Measurements from ENCODE around the gene NFYC. TPM values are rescaled to one million over a fixed set of nuclear protein-coding genes. Genes with fewer than 3 reads are reported as not detected.

Gene NFYC
- total RNA-seq, 1 experiment from 2014 or later = 46.5 TPM

DNA sequence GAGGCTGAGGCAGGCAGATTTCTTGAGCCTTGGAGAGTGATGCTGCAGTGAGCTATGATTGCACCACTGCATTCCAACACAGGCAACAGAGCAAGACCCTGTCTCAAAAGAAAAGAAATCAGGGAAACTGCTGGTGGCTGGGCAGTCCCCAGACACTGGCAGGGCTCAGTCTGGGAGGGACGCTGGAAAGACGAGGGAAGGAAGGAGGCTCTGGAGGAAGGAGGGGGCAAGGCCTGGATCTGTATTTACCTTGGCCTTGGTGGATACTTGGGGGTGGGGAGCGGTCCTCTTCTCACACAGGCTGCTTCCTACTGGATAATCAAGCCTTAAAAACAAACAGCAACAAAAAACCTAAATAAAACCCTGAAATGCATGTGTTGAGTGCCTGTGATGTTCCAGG lies 116.5 kb downstream of the NFYC start:
- H3K36me3 Mint-ChIP-seq = no peaks in the 10 kb centered on the region
- H3K27ac Mint-ChIP-seq = no peak overlapping the region; the same call in 1 of the 2 replicates
- no peaks in the 10 kb centered on the region for H3K9me3 Mint-ChIP-seq
- POLR2A ChIA-PET = no interaction called here
- no peaks in the 10 kb centered on the region; the same call in 1 of the 2 replicates for H3K27me3 Mint-ChIP-seq (ENCODE audit: low read depth)
- H3K4me1 Mint-ChIP-seq = peaks cover 24% of the 10 kb centered on the region
- no peak overlapping the region for H3K4me3 Mint-ChIP-seq
- TF ChIP-seq ZNF121 (CRISPR knock-in tag; IDR thresholded peaks at IDR 0.05) = no peak
- TF ChIP-seq NR1H2 (CRISPR knock-in tag; IDR thresholded peaks at IDR 0.05) = no peak
- no peak for TF ChIP-seq IRF1 (CRISPR knock-in tag; IDR thresholded peaks at IDR 0.05)
- no peak for TF ChIP-seq ATF6 (CRISPR knock-in tag; IDR thresholded peaks at IDR 0.05)
- TF ChIP-seq NFYB (CRISPR knock-in tag; conservative IDR thresholded peaks at IDR 0.05; ENCODE audit: low read depth) = no peak
- no peak for TF ChIP-seq MXD4 (CRISPR knock-in tag; IDR thresholded peaks at IDR 0.05; ENCODE audit: borderline replicate concordance)
- TF ChIP-seq GTF2I (CRISPR knock-in tag; conservative IDR thresholded peaks at IDR 0.05) = no peak
- no peak for TF ChIP-seq ZNF263 (CRISPR knock-in tag; IDR thresholded peaks at IDR 0.05; ENCODE audit: low read depth)
- TF ChIP-seq ATF1 (CRISPR knock-in tag; IDR thresholded peaks at IDR 0.05) = no peak
- TF ChIP-seq, protein P1, sequence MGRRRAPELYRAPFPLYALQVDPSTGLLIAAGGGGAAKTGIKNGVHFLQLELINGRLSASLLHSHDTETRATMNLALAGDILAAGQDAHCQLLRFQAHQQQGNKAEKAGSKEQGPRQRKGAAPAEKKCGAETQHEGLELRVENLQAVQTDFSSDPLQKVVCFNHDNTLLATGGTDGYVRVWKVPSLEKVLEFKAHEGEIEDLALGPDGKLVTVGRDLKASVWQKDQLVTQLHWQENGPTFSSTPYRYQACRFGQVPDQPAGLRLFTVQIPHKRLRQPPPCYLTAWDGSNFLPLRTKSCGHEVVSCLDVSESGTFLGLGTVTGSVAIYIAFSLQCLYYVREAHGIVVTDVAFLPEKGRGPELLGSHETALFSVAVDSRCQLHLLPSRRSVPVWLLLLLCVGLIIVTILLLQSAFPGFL (CRISPR knock-in tag; IDR thresholded peaks at IDR 0.05; ENCODE audit: borderline replicate concordance) = no peak
- TF ChIP-seq MYBL2 (CRISPR knock-in tag; IDR thresholded peaks at IDR 0.05) = no peak
- TF ChIP-seq EMX1 (CRISPR knock-in tag; IDR thresholded peaks at IDR 0.05) = no peak
- no peak for TF ChIP-seq NR3C1 (CRISPR knock-in tag; conservative IDR thresholded peaks at IDR 0.05; ENCODE audit: low read depth)
- no peak for TF ChIP-seq ZNF138 (CRISPR knock-in tag; conservative IDR thresholded peaks at IDR 0.05)
- TF ChIP-seq PRRX2 (CRISPR knock-in tag; IDR thresholded peaks at IDR 0.05) = no peak
- TF ChIP-seq, protein P2, sequence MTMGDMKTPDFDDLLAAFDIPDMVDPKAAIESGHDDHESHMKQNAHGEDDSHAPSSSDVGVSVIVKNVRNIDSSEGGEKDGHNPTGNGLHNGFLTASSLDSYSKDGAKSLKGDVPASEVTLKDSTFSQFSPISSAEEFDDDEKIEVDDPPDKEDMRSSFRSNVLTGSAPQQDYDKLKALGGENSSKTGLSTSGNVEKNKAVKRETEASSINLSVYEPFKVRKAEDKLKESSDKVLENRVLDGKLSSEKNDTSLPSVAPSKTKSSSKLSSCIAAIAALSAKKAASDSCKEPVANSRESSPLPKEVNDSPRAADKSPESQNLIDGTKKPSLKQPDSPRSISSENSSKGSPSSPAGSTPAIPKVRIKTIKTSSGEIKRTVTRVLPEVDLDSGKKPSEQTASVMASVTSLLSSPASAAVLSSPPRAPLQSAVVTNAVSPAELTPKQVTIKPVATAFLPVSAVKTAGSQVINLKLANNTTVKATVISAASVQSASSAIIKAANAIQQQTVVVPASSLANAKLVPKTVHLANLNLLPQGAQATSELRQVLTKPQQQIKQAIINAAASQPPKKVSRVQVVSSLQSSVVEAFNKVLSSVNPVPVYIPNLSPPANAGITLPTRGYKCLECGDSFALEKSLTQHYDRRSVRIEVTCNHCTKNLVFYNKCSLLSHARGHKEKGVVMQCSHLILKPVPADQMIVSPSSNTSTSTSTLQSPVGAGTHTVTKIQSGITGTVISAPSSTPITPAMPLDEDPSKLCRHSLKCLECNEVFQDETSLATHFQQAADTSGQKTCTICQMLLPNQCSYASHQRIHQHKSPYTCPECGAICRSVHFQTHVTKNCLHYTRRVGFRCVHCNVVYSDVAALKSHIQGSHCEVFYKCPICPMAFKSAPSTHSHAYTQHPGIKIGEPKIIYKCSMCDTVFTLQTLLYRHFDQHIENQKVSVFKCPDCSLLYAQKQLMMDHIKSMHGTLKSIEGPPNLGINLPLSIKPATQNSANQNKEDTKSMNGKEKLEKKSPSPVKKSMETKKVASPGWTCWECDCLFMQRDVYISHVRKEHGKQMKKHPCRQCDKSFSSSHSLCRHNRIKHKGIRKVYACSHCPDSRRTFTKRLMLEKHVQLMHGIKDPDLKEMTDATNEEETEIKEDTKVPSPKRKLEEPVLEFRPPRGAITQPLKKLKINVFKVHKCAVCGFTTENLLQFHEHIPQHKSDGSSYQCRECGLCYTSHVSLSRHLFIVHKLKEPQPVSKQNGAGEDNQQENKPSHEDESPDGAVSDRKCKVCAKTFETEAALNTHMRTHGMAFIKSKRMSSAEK (CRISPR knock-in tag; IDR thresholded peaks at IDR 0.05; ENCODE audit: borderline replicate concordance) = no peak
- no peak for TF ChIP-seq ZMAT4 (CRISPR knock-in tag; IDR thresholded peaks at IDR 0.05)
- ATAC-seq (no peak), DNase-seq (ENCODE audit: low spot score) (no peak)
- CTCF ChIA-PET = interaction anchor here (1.0 kb wide), 1 partner anchor 34 kb away, joined by 4 read pairs; no protein-coding TSS in a partner anchor

DNA sequence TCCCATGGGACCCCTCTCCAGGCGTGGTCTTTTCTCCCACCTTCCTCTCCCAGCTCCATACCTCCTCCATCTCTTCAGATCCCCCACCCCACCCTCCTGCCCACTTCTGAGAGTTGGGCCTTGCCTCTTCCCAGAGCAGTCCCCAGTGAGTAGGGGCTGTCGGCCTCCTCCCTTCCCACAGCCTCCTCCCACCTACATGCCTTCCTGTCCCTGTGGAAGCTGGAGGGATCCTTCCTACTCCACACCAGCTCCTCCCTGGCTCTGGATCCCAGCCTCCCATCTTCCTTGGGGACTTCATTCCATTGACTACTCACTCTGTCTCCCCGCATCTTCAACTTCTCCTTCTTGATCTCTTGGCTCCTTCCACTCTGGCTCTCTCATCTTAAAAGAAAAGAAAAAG lies 116.9 kb downstream of the NFYC start:
- POLR2A ChIA-PET = no interaction called here
- Mint-ChIP-seq H3K36me3 (no peaks in the 10 kb centered on the region), H3K4me3 (no peak overlapping the region), H3K4me1 (peaks cover 20% of the 10 kb centered on the region), H3K27ac (no peak overlapping the region), H3K27me3 (ENCODE audit: low read depth) (no peaks in the 10 kb centered on the region; the same call in 1 of the 2 replicates), H3K9me3 (no peaks in the 10 kb centered on the region)
- CTCF ChIA-PET = interaction anchor here (1.0 kb wide), 1 partner anchor 34 kb away, joined by 4 read pairs; no protein-coding TSS in a partner anchor
- no peak for DNase-seq (ENCODE audit: low spot score)
- no peak for ATAC-seq
- TF ChIP-seq, protein P3, sequence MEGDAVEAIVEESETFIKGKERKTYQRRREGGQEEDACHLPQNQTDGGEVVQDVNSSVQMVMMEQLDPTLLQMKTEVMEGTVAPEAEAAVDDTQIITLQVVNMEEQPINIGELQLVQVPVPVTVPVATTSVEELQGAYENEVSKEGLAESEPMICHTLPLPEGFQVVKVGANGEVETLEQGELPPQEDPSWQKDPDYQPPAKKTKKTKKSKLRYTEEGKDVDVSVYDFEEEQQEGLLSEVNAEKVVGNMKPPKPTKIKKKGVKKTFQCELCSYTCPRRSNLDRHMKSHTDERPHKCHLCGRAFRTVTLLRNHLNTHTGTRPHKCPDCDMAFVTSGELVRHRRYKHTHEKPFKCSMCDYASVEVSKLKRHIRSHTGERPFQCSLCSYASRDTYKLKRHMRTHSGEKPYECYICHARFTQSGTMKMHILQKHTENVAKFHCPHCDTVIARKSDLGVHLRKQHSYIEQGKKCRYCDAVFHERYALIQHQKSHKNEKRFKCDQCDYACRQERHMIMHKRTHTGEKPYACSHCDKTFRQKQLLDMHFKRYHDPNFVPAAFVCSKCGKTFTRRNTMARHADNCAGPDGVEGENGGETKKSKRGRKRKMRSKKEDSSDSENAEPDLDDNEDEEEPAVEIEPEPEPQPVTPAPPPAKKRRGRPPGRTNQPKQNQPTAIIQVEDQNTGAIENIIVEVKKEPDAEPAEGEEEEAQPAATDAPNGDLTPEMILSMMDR (IDR thresholded peaks at IDR 0.05) = no peak
- no peak for TF ChIP-seq FOXK1 (CRISPR knock-in tag; IDR thresholded peaks at IDR 0.05)
- TF ChIP-seq GRHL2 (CRISPR knock-in tag; IDR thresholded peaks at IDR 0.05; ENCODE audit: insufficient replicate concordance, severe bottlenecking) = no peak
- no peak for TF ChIP-seq OVOL2 (CRISPR knock-in tag; IDR thresholded peaks at IDR 0.05; ENCODE audit: borderline replicate concordance)
- TF ChIP-seq ZNF263 (CRISPR knock-in tag; IDR thresholded peaks at IDR 0.05; ENCODE audit: low read depth) = no peak
- TF ChIP-seq, protein P4, sequence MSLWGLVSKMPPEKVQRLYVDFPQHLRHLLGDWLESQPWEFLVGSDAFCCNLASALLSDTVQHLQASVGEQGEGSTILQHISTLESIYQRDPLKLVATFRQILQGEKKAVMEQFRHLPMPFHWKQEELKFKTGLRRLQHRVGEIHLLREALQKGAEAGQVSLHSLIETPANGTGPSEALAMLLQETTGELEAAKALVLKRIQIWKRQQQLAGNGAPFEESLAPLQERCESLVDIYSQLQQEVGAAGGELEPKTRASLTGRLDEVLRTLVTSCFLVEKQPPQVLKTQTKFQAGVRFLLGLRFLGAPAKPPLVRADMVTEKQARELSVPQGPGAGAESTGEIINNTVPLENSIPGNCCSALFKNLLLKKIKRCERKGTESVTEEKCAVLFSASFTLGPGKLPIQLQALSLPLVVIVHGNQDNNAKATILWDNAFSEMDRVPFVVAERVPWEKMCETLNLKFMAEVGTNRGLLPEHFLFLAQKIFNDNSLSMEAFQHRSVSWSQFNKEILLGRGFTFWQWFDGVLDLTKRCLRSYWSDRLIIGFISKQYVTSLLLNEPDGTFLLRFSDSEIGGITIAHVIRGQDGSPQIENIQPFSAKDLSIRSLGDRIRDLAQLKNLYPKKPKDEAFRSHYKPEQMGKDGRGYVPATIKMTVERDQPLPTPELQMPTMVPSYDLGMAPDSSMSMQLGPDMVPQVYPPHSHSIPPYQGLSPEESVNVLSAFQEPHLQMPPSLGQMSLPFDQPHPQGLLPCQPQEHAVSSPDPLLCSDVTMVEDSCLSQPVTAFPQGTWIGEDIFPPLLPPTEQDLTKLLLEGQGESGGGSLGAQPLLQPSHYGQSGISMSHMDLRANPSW (CRISPR knock-in tag; conservative IDR thresholded peaks at IDR 0.05; ENCODE audit: low read depth) = no peak
- TF ChIP-seq ESRRA (CRISPR knock-in tag; IDR thresholded peaks at IDR 0.05; ENCODE audit: borderline replicate concordance) = no peak
